Breast epithelium (tissue), 4 donors: ENCODE results near the gene CST4. TPM values are rescaled to one million over a fixed set of nuclear protein-coding genes. Genes with fewer than 3 reads are reported as not detected.

Experiments used
- DNase-seq, 2 donors: peaks; one replicate each; pipeline ENCODE4 v3.0.0-alpha.2; 2019; ENCODE audit warnings: low spot score in 2 of 2
- H3K27ac ChIP-seq, 2 donors: fragments of 200-600 bp; sonication (generic) in 1 of 2; one replicate each; pipeline ENCODE4 v1.5.1; 2016 to 2019; ENCODE audit warnings: mild to moderate bottlenecking in 1 of 2
- H3K27me3 ChIP-seq, 2 donors: fragments of 200-600 bp; sonication (generic) in 1 of 2; one replicate each; pipeline versions ENCODE4 v1.5.1 to v1.6.0; 2017 to 2019; ENCODE audit warnings: control low read depth in 1 of 2, mild to moderate bottlenecking in 1 of 2
- H3K36me3 ChIP-seq: fragments of 200-600 bp; one replicate; pipeline ENCODE4 v1.5.1; 2019
- H3K4me1 ChIP-seq, 2 donors: fragments of 200-600 bp; sonication (generic); one replicate each; pipeline ENCODE4 v1.5.1; 2016 to 2019; ENCODE audit warnings: control low read depth in 1 of 2
- H3K4me3 ChIP-seq, 3 donors: fragments of 200-600 bp; sonication (generic); 1 replicate in 2 of 3; 2 replicates in 1 of 3; pipeline ENCODE4 v1.5.1; 2016 to 2019; ENCODE audit warnings: mild to moderate bottlenecking in 3 of 3, moderate library complexity in 2 of 3
- H3K9me3 ChIP-seq, 2 donors: fragments of 200-600 bp; sonication (generic) in 1 of 2; one replicate each; pipeline ENCODE4 v1.5.1; 2016 to 2019; ENCODE audit warnings: control low read depth in 1 of 2
- POLR2A ChIP-seq: fragments of 450-650 bp; IDR thresholded peaks from one replicate; pipeline ENCODE4 v1.6.1; 2016; ENCODE audit warnings: antibody characterized with exemption, mild to moderate bottlenecking, moderate library complexity
- POLR2AphosphoS5 ChIP-seq, 3 donors: sonication (generic); formaldehyde crosslinking; IDR thresholded peaks; one replicate each; pipeline ENCODE4 v1.6.1; 2017; ENCODE audit warnings: antibody characterized with exemption in 3 of 3
- intact Hi-C: fragments of 100-400 bp; cut with DNase I; formaldehyde crosslinking; loops from one replicate; pipeline ENCODE4 v1.15.1; 2023; ENCODE audit warnings: low total_unique reads
- total RNA-seq, 3 donors: library from RNA; depleted of rRNA; stranded (reverse); fragments of >200 nt; gene quantifications; one replicate each; pipeline ENCODE4 v1.1.0, GENCODE V29; 2016
- TF ChIP-seq, protein P1 (sequence below), 3 donors: fragments of 450-650 bp; IDR thresholded peaks; one replicate each; pipeline ENCODE4 v1.5.1; 2016 to 2017; ENCODE audit warnings: antibody characterized with exemption in 3 of 3, mild to moderate bottlenecking in 3 of 3, moderate library complexity in 3 of 3

CST4 gene
- total RNA-seq, 3 donors from 2014 or later: not detected

DNA sequence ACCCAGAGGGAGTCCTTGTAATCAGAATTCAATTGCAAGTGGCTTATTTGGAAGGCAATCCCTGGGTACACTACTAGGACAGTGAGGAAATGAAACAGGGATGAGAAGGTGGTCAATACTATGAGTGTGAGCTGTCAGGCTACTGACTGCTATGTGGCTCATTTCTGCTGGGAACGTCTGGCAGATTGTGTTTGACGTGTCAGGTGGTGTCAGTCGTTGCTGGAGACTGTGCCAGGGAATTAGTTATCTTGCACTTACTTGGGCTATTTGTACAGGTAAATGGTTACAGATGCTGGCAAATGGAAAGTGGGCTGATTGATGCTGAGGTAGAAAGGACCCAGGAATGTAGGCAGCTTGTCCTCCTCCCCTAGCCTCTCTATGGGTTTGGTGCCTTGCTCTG, 17.4 kb downstream of the CST4 start:
- no peak for DNase-seq
- H3K4me1 ChIP-seq: no peaks in the 10 kb centered on the region
- H3K27ac ChIP-seq: no peak overlapping the region
- no peak overlapping the region for H3K4me3 ChIP-seq
- intact Hi-C loops: no loop called here
- TF ChIP-seq, protein P1, sequence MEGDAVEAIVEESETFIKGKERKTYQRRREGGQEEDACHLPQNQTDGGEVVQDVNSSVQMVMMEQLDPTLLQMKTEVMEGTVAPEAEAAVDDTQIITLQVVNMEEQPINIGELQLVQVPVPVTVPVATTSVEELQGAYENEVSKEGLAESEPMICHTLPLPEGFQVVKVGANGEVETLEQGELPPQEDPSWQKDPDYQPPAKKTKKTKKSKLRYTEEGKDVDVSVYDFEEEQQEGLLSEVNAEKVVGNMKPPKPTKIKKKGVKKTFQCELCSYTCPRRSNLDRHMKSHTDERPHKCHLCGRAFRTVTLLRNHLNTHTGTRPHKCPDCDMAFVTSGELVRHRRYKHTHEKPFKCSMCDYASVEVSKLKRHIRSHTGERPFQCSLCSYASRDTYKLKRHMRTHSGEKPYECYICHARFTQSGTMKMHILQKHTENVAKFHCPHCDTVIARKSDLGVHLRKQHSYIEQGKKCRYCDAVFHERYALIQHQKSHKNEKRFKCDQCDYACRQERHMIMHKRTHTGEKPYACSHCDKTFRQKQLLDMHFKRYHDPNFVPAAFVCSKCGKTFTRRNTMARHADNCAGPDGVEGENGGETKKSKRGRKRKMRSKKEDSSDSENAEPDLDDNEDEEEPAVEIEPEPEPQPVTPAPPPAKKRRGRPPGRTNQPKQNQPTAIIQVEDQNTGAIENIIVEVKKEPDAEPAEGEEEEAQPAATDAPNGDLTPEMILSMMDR (IDR thresholded peaks at IDR 0.05): no peak
- TF ChIP-seq POLR2AphosphoS5 (IDR thresholded peaks at IDR 0.05) (no peak), POLR2A (no peak)
- no peaks in the 10 kb centered on the region for H3K36me3 ChIP-seq
- H3K27me3 ChIP-seq: no peaks in the 10 kb centered on the region
- no peaks in the 10 kb centered on the region for H3K9me3 ChIP-seq

DNA sequence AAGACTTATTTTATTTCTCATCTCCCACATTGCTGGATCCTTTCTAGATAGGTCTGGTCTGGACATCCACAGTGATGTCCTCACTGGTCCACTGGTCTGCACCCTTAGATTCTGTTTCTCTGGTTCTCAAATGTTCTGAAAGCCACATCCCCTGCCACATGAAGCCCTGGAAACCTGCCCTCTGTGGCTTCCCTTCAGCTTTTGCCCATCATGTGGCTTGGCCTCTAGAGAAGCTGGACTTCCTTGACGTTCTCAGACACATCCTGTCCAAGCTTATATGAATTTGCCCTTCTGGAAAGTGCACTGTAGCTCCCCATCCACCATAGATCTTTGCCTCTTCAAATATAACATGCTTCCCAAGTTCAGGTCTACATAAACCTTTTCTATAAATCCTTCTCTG, 18.5 kb downstream of the CST4 start:
- intact Hi-C loops: no loop called here
- no peaks in the 10 kb centered on the region for H3K36me3 ChIP-seq
- H3K4me1 ChIP-seq: no peaks in the 10 kb centered on the region
- H3K4me3 ChIP-seq: no peak overlapping the region
- TF ChIP-seq POLR2AphosphoS5 (IDR thresholded peaks at IDR 0.05) (no peak), POLR2A (no peak)
- TF ChIP-seq, protein P1 (IDR thresholded peaks at IDR 0.05): no peak
- H3K27ac ChIP-seq: no peak overlapping the region
- H3K27me3 ChIP-seq: no peaks in the 10 kb centered on the region
- H3K9me3 ChIP-seq: no peaks in the 10 kb centered on the region
- DNase-seq: no peak

DNA sequence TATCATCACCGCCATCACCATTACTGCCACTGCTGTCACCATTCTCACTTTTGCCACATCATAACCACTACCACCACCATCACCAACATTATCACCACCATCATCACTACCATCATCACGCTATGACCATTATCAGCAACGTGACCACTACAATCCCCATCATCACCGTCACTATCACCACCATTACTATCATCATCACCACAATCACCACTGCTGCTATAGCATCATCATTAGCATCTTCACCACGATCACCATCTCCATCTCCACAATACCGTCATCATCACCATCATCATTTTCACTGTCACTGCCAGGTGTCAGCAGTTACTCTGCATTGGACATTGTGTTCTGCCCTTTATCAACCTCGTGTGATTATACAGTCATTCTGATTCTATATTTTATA, 19.0 kb downstream of the CST4 start:
- H3K27me3 ChIP-seq: no peaks in the 10 kb centered on the region
- H3K27ac ChIP-seq: no peak overlapping the region
- no peak for DNase-seq
- no peaks in the 10 kb centered on the region for H3K9me3 ChIP-seq
- H3K36me3 ChIP-seq: no peaks in the 10 kb centered on the region
- intact Hi-C loops: no loop called here
- no peaks in the 10 kb centered on the region for H3K4me1 ChIP-seq
- TF ChIP-seq, protein P1 (IDR thresholded peaks at IDR 0.05): no peak
- TF ChIP-seq POLR2A: no peak
- no peak for TF ChIP-seq POLR2AphosphoS5 (IDR thresholded peaks at IDR 0.05)
- no peak overlapping the region for H3K4me3 ChIP-seq

DNA sequence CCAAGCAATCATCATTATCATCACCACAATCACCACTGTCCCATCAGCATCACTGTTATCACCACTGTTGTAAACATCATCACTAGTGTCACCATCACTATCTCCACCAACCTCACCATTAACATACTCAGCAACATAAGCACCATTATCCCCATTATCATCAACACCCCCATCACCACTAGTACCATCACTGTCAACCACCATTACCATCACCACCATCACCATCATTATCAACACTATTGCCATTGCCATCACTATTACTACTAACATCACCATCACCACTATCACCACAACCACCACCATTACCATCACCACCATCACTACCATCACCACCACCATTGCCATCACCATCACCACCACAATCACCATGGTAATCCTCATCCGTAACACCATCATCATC, 19.5 kb downstream of the CST4 start:
- H3K27me3 ChIP-seq: no peaks in the 10 kb centered on the region
- H3K36me3 ChIP-seq: no peaks in the 10 kb centered on the region
- no peak overlapping the region for H3K4me3 ChIP-seq
- intact Hi-C loops: no loop called here
- H3K4me1 ChIP-seq: no peaks in the 10 kb centered on the region
- no peaks in the 10 kb centered on the region for H3K9me3 ChIP-seq
- TF ChIP-seq POLR2AphosphoS5 (IDR thresholded peaks at IDR 0.05) (no peak), POLR2A (no peak)
- TF ChIP-seq, protein P1 (IDR thresholded peaks at IDR 0.05): no peak
- no peak for DNase-seq
- H3K27ac ChIP-seq: no peak overlapping the region

DNA sequence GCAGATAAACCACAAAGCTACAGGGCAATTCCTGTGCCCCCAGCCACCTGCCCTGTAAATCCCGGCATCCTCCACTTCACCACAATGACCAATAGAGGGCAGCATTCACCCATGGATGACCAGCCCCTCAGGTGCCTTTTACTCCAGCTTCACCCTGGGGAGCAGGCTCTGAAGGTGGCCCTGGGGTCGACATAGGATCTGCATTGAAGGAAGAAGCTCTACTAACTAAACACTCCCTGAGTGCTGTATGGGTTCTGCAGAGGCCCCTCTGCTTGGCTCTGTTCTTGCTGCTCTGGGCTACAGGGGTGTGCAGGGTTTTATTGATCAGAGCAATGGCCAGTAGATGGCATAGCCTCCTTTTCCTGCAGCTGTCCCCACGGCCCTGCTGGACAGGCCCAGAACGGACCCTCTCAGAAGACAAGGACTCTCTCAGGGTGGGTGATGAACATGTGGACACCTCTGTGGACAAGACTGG, 20.3 kb downstream of the CST4 start:
- intact Hi-C loops: no loop called here
- Histone ChIP-seq H3K27ac (no peak overlapping the region), H3K27me3 (no peaks in the 10 kb centered on the region), H3K36me3 (no peaks in the 10 kb centered on the region), H3K9me3 (no peaks in the 10 kb centered on the region), H3K4me3 (no peak overlapping the region), H3K4me1 (no peaks in the 10 kb centered on the region)
- TF ChIP-seq POLR2A: no peak
- TF ChIP-seq, protein P1 (IDR thresholded peaks at IDR 0.05): peak; percentile 54 to 77 (median 59)
- no peak for DNase-seq
